ENCODE measurements around the gene CPED1. TPM values are rescaled to one million over a fixed set of nuclear protein-coding genes. Genes with fewer than 3 reads are reported as not detected.

Gene CPED1
- total RNA-seq, 1 experiment from 2014 or later, result 0.44 TPM

- Mint-ChIP-seq H3K9me3 (peaks cover 7% of the 10 kb centered on the region), H3K4me1 (no peaks in the 10 kb centered on the region), H3K4me3 (no peak overlapping the region), H3K27ac (no peak overlapping the region), H3K27me3 (ENCODE audit: low read depth) (no peaks in the 10 kb centered on the region), H3K36me3 (no peaks in the 10 kb centered on the region)
- ChIA-PET POLR2A (no interaction called here), CTCF (no interaction called here)
- TF ChIP-seq IRF2 (CRISPR knock-in tag; IDR thresholded peaks at IDR 0.05; ENCODE audit: borderline replicate concordance, low read depth) (no peak), ZMAT4 (CRISPR knock-in tag; IDR thresholded peaks at IDR 0.05) (no peak), ZNF416 (CRISPR knock-in tag; IDR thresholded peaks at IDR 0.05) (no peak), ERG (CRISPR knock-in tag; IDR thresholded peaks at IDR 0.05) (no peak), ZNF281 (CRISPR knock-in tag; IDR thresholded peaks at IDR 0.05) (no peak), JUN (CRISPR knock-in tag; IDR thresholded peaks at IDR 0.05) (no peak), FOXP4 (CRISPR knock-in tag; IDR thresholded peaks at IDR 0.05) (no peak), MAX (CRISPR knock-in tag; IDR thresholded peaks at IDR 0.05) (no peak), TP53 (CRISPR knock-in tag; IDR thresholded peaks at IDR 0.05) (no peak), CTCF (IDR thresholded peaks at IDR 0.05) (no peak), CDX4 (CRISPR knock-in tag; IDR thresholded peaks at IDR 0.05; ENCODE audit: borderline replicate concordance) (no peak), MXD4 (CRISPR knock-in tag; IDR thresholded peaks at IDR 0.05; ENCODE audit: borderline replicate concordance) (no peak), ZNF232 (CRISPR knock-in tag; IDR thresholded peaks at IDR 0.05) (no peak), CREB1 (CRISPR knock-in tag; IDR thresholded peaks at IDR 0.05) (no peak), SMAD3 (CRISPR knock-in tag; IDR thresholded peaks at IDR 0.05; ENCODE audit: borderline replicate concordance) (no peak)
- DNase-seq (ENCODE audit: low spot score) (no peak), ATAC-seq (no peak)
Observed at GRCh38 chr7:121156825-121157224, 168.3 kb downstream of the CPED1 start.

- ChIA-PET CTCF (no interaction called here), POLR2A (no interaction called here)
- ATAC-seq (no peak), DNase-seq (ENCODE audit: low spot score) (no peak)
- Mint-ChIP-seq H3K27me3 (ENCODE audit: low read depth) (no peaks in the 10 kb centered on the region), H3K27ac (no peak overlapping the region), H3K9me3 (peaks cover 7% of the 10 kb centered on the region), H3K4me1 (no peaks in the 10 kb centered on the region), H3K4me3 (no peak overlapping the region), H3K36me3 (no peaks in the 10 kb centered on the region)
- TF ChIP-seq ELF4 (CRISPR knock-in tag; IDR thresholded peaks at IDR 0.05; ENCODE audit: low read depth) (no peak), MAX (CRISPR knock-in tag; IDR thresholded peaks at IDR 0.05) (no peak), CREM (CRISPR knock-in tag; IDR thresholded peaks at IDR 0.05) (no peak), FOXP1 (CRISPR knock-in tag; IDR thresholded peaks at IDR 0.05; ENCODE audit: borderline replicate concordance) (no peak), NFATC4 (CRISPR knock-in tag; IDR thresholded peaks at IDR 0.05) (no peak), ZNF416 (CRISPR knock-in tag; IDR thresholded peaks at IDR 0.05) (no peak), CDX4 (CRISPR knock-in tag; IDR thresholded peaks at IDR 0.05; ENCODE audit: borderline replicate concordance) (no peak), ZNF423 (CRISPR knock-in tag; IDR thresholded peaks at IDR 0.05) (no peak), E2F5 (CRISPR knock-in tag; IDR thresholded peaks at IDR 0.05) (no peak), ZSCAN18 (CRISPR knock-in tag; IDR thresholded peaks at IDR 0.05) (no peak), HMGA2 (CRISPR knock-in tag; IDR thresholded peaks at IDR 0.05) (no peak), SOX15 (CRISPR knock-in tag; IDR thresholded peaks at IDR 0.05) (no peak)
Observed at GRCh38 chr7:121157341-121157751, 168.8 kb downstream of the CPED1 start.

Data from WTC11 (cell line).